ENCODE measurements around the gene PFDN6.
A peak's percentile ranks its signal among the peaks of the same experiment; 100 is the strongest.
"Not testable (repeated sequence)": the region's sequence is repeated elsewhere in the genome, so short reads cannot be mapped to it uniquely, and the experiment has no call there.

Gene PFDN6

GRCh38 chr6:33288921-33289783 lies at the start of gene PFDN6, which contains the start of gene WDR46:
Gene PFDN6 (plus strand): TSS chr6:33289601. CDS start chr6:33289857, 256 bp downstream.
Gene WDR46 (minus strand): TSS chr6:33289239. CDS start chr6:33289170, 69 bp downstream.
- peak; percentile 90 for DNase-seq (ENCODE audit: low spot score)

GRCh38 chr6:33241968-33242367 lies 47.4 kb upstream of the PFDN6 start:
- DNase-seq (ENCODE audit: low spot score), result peak; percentile 70

GRCh38 chr6:33243476-33243875 lies 45.9 kb upstream of the PFDN6 start:
- DNase-seq (ENCODE audit: low spot score), result no peak

DNA sequence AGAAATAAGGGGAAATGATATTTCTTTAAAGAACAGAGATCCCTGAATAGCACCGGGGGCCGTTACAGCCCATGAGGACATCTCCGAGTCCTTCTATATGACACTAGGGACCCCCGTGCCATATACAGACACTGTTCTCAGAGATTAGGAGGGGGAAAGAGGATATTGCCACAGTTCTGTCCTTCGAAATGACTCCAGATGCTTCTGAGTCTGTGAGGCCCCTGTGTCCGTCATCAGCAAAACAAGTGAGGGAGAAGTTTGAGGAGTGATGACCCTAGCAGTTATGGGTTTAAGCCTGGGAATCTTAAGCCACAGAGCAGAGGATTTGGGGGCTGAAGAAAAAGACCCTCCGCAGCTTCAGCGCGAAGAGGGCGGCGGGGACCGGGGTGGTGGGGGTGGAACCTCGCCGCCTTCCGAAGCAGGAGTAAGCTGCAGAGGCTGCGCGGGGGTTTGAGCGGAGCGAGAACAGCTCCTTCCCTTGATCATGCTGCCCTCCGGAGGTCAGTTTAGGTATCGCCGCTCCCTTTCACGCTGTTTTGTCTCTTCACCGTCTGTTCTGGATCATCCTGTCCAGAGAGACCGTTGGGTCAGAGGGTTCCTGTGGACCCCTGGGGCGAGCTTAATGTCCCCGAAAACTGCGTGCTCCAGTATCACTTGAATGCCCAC lies 41.3 kb upstream of the PFDN6 start:
- DNase-seq (ENCODE audit: low spot score), result peak; percentile 93

DNA sequence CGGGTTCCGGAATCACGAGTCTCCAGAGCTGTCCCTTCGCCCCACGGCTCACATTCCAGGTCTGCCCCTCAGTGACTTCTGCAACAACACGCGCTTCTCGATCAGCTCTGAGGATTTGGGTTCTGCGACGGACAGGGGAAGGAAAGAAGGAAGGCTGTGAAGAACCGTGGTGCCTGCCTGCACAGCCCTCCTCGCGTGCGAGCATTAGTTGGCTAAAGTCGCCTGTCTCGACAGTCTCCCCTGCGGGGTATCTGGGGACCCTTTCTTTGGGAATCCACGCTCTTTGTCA lies 40.8 kb upstream of the PFDN6 start:
- DNase-seq (ENCODE audit: low spot score), result no peak

DNA sequence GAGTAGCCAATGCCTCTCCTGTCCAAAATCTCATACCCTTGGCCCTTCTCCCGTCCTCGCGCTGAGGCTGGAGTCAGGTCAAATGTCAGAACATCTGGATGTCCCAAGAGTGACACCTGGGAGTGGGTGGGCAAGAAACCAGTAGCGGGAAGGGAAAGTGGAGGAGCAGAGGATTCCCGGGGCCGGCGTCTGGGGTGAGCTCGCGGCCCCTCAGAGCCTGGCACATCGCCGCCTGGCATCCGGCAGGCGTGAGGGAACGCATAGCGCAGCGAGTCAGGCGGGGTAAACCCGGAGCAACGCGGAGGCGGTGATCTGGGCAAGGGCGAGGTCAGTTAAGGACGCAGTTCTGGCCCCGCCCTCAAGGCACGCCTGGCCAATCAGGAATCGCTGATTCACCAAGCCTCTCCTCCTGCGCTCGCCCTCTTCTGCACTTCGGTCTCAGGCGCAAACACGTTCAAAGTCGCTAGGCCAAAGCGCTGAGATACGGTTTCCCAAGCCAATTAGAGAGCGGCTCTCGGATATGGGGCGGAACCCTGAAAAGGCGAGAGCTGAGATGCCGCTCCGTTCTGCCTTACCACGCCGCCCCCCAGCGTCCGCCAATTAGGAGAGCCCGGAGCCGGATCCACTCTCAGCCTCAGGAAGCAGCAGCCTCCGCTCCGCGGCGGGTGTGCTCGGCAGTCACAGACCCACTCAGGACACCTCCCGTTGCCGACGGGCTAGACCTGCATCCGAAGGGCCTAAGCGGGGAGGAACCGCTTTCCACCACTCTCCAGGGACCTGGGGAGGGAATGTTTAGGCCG lies 40.3 kb upstream of the PFDN6 start:
- peak; percentile 99 for DNase-seq (ENCODE audit: low spot score)

DNA sequence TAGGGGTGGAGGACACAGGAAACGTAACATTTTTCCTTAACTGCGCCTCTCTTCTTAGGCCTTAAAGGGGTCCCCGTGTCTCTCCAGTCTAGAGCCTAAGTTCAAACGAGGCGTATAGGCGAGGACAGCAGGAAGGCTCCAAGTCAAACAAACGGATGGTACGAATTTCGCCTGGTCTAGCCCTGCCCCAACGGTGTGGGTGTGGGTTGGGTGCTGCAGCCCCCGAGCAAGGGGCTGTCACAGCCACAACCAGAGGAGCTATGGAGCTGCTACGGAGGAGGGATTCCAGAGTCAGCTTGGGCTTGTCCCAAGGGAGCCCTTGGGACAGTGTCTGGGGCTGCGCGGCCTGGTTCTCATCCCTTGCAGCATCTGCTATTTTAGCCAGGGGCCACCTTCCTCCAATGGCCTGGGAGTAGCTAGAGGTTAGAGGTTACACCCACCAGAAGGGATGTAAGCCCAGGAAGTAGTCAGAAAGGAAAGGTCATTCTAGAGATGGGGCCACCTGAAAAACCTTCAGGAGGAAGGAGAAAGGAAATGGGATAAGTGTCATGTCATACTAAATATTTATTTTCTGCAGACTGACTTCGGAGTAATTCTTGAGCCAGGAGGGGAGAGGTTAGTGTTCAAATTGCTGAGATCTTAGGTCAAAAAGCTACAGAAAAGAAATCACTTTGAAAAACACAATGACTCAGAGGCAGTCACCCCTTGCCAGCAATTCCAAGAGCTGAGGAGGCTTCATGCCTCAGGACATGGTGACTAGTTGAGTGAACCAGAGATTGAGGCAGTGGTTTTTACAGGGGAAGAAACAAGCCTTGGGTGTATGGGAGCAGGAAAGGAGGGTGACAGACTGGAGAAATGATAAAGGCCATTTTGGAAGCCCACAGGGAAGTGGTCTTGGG lies 39.4 kb upstream of the PFDN6 start:
- peak; percentile 27 for DNase-seq (ENCODE audit: low spot score)

GRCh38 chr6:33250731-33251130 lies 38.7 kb upstream of the PFDN6 start:
- no peak for DNase-seq (ENCODE audit: low spot score)

GRCh38 chr6:33251395-33252012 lies 37.9 kb upstream of the PFDN6 start:
- DNase-seq (ENCODE audit: low spot score), result no peak

DNA sequence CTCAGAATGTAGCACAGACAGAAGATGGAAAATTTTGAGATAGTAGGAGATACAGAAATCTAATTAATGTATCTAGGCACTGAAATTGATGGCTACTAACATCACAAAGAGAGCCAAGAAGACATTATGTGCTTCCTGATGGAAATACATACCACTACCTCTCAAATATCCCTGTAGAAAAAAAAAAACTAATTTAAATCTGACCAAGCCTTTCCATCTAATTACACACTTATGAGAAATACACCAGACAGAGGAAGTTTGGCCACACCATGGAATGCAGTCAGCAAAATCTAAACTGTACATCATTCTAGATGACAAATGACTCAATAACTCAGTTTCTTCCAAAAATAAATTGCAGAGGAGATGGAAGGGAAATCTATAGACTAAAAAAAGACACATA lies 36.6 kb upstream of the PFDN6 start:
- DNase-seq (ENCODE audit: low spot score), result no peak

DNA sequence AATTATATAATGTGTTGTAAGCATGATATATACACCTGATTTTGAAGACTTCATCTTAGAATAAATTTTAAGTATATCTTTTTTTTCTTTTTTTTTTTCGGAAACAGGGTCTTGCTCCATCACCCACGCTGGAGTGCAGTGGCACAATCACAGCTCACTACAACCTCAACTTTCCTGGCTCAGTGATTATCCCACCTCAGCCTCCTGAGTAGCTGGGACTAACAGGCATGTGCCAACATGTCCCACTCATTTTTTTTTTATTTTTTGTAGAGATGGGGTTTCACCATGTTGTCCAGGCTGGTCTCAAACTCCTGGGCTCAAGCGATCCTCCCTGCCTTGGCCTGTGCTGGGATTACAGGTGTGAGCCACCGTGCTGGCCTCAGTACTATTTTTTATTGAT lies 34.8 kb upstream of the PFDN6 start:
- no peak for DNase-seq (ENCODE audit: low spot score)

DNA sequence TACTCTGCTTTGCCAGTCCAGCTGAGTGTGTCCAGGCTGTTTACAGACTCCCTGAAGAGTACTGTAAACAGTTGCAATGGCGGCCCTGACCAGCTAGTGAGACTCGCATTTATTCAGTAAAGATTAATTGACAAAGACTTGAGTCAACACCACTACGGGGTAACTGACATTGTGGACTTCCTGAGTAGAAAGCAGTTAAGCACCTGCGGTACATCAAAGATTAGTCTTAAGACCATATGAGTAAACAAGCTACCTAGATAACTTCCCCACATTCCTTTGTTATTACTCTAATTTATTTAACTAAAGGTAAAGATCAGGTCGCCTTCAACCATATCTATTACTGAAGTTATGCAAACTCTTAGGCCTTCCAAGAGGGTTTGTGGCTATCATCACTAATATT lies 30.4 kb upstream of the PFDN6 start:
- DNase-seq (ENCODE audit: low spot score), result no peak

DNA sequence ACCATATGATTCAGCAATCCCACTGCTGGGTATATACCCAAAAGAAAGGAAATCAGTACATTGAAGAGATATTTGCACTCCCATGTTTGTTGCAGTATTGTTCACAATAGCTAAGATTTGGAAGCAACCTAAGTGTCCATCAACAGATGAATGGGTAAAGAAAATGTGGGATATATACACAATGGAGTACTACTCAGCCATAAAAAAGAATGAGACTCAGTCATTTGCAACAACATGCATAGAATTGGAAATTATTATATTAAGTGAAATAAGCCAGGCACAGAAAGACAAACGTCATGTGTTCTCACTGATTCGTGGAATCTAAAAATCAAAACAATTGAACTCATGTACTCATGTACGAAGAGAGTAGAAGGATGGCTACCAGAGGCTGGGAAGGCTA lies 26.9 kb upstream of the PFDN6 start:
- DNase-seq (ENCODE audit: low spot score), result not testable (repeated sequence)

- DNase-seq (ENCODE audit: low spot score), result no peak
These were observed 25.4 kb upstream of the PFDN6 start for GRCh38 chr6:33264015-33264414.

DNA sequence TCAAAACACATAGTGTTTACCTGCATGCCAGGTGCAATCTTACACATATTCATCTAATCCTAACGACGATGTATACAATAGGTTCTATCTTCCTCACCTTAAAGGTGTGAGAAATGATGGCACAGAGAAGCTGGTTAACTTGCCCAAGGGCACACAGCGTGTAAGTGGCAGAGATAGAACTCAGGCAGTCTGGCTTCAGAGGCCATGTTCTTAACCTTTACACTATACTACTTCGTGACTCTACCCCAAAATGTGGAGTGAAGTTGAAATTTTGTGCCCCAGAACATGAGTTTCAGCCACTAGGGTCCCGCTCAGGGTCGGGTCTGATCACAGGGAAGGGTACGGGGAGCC lies 18.3 kb upstream of the PFDN6 start:
- no peak for DNase-seq (ENCODE audit: low spot score)

DNA sequence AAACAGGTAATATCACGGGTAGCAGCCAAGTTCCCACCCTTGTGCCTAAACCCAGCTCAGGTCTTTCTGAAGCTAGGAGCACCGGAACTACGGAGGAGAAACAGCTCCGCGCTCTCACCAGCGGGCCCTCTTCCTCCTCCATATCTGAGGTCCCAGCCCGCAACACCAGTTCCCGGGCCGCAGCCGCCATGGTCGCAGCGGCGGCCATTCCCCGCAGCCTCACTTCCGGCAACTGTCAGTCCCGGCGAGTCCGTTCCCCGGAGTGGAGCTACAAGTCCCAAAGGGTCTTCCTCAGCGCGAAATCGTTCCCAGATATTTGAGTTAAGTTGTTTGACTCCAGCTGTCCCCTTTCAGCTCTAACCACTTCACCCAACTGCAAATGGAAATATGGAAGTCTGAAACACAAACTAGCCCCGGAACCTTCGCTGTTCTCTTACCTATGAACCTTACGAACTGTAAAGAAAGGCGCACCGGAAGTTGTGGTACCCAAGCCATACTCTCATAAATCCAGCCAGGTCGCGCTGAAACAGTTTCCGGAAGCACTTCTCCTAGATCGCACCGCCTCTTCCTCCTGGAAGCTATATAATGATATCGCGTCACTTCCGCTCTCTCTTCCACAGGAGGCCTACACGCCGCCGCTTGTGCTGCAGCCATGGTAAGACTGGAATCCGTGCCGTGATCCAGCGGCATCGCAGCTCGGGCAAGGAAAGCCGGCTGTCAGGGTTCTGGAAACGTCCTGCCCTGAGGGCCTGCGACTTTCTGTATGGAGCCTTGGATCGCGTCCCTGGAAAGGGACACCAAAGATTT lies 17.7 kb upstream of the PFDN6 start, which contains the start of the genes RPS18 and VPS52:
Gene RPS18, plus strand, starts transcription at position 608 of the 807 bp plus-strand sequence. Its CDS starts 45 bp downstream, at position 653.
Gene VPS52, minus strand, starts transcription at position 409 of the 807 bp plus-strand sequence. Its CDS starts 201 bp downstream, at position 208.
- peak; percentile 97 for DNase-seq (ENCODE audit: low spot score)

GRCh38 chr6:33272275-33273128 lies 16.9 kb upstream of the PFDN6 start:
- DNase-seq (ENCODE audit: low spot score), result no peak

DNA sequence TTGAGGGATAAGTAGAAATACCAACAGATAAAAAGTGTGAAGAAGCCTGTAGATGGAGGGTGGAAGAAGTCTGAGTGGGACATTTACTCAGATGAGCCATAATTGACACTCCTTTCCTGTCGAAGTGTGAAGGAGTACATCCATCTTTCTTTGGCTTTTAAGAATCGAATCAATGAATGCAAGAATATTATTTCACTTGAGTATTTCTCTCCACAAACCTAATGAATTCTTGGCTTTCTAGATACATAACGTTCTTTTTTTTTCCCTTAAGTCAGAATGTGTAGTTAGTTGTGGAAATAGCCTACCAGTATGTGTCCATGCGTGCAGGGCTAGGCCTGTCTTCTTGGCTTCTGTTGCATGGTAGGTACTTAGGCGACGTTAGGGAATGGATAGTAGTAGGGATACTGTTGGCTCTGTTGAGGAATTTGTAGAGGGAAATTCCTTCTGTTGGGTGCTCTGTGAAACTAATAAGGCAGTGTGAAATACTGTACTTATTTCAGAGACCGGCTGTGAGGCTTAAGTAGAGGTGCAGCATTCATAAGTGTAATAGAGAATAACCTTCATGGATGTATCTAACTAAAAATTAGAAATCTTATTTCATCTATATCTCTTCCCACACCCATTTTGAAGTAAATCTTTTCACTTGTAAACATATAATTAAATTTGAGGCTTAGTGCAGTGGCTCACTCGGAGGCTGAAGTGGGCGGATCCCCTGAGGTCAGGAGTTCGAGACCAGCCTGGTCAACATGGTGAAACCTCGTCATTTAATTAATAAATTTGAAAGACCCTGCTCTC lies 16.1 kb upstream of the PFDN6 start:
- no peak for DNase-seq (ENCODE audit: low spot score)
